Testis (tissue), 2 donors: Measurements from ENCODE around the gene PDPK1.
"Not testable (repeated sequence)": the region's sequence is repeated elsewhere in the genome, so short reads cannot be mapped to it uniquely, and the experiment has no call there.

Experiments used
- CTCF ChIP-seq, 3 experiments: fragments of 450-650 bp in 2 of 3; fragments of 200-600 bp in 1 of 3; sonication (generic) in 1 of 3; IDR thresholded peaks; one replicate each; pipeline ENCODE4 v1.5.1; 2016 to 2019; ENCODE audit warnings: antibody characterized with exemption in 3 of 3, mild to moderate bottlenecking in 2 of 3, moderate library complexity in 1 of 3
- POLR2A ChIP-seq: fragments of 450-650 bp; IDR thresholded peaks from one replicate; pipeline ENCODE4 v1.6.1; 2017; ENCODE audit warnings: antibody characterized with exemption, mild to moderate bottlenecking, moderate library complexity

- not testable (repeated sequence) for TF ChIP-seq CTCF (IDR thresholded peaks at IDR 0.05); POLR2A
Observed at GRCh38 chr16:2639722-2640072, 101.9 kb downstream of the PDPK1 start.
